ENCODE data around the gene ADD2.

DNA sequence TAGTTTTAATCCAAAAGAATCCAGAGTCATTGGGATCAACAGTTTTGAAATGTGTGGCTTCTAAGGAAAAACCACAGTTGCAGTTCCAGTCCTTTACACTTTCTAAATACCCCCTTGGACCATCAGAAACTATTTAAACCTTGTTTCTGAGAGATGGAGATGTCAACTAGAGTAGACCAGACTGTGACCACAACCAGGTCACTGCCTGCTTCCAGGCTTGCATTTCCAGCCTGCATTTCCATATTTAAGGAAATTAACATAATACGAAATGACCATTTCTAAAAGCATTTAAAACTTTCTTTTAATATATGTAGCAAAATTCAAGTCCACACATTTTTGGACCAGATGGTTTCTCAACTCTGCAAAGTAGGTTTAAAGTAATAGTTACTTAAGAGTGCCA lies 38.4 kb downstream of the ADD2 start:
- TF ChIP-seq, protein P1, sequence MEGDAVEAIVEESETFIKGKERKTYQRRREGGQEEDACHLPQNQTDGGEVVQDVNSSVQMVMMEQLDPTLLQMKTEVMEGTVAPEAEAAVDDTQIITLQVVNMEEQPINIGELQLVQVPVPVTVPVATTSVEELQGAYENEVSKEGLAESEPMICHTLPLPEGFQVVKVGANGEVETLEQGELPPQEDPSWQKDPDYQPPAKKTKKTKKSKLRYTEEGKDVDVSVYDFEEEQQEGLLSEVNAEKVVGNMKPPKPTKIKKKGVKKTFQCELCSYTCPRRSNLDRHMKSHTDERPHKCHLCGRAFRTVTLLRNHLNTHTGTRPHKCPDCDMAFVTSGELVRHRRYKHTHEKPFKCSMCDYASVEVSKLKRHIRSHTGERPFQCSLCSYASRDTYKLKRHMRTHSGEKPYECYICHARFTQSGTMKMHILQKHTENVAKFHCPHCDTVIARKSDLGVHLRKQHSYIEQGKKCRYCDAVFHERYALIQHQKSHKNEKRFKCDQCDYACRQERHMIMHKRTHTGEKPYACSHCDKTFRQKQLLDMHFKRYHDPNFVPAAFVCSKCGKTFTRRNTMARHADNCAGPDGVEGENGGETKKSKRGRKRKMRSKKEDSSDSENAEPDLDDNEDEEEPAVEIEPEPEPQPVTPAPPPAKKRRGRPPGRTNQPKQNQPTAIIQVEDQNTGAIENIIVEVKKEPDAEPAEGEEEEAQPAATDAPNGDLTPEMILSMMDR (IDR thresholded peaks at IDR 0.05): no peak
- TF ChIP-seq POLR2A (IDR thresholded peaks at IDR 0.05): no peak

Data from thyroid gland (tissue), 4 donors.